Subcutaneous abdominal adipose tissue (tissue), 5 donors: ENCODE measurements around the gene PLEKHA4.
"Not testable (repeated sequence)": the region's sequence is repeated elsewhere in the genome, so short reads cannot be mapped to it uniquely, and the experiment has no call there.

Source experiments
- H3K27ac ChIP-seq: one replicate; pipeline ENCODE4 v1.7.0; 2013; ENCODE audit warnings: low read depth, mild to moderate bottlenecking, inconsistent platforms, low read length, moderate library complexity
- H3K27me3 ChIP-seq, 5 donors: one replicate each; pipeline ENCODE4 v1.7.0; 2013; ENCODE audit warnings: low read length in 5 of 5, inconsistent platforms in 1 of 5; ENCODE audit not compliant: control insufficient read depth in 5 of 5, insufficient read depth in 4 of 5
- H3K36me3 ChIP-seq, 5 donors: one replicate each; pipeline ENCODE4 v1.7.0; 2013; ENCODE audit warnings: low read length in 5 of 5; ENCODE audit not compliant: control insufficient read depth in 5 of 5, insufficient read depth in 5 of 5
- H3K4me1 ChIP-seq, 5 donors: one replicate each; pipeline ENCODE4 v1.7.0; 2013; ENCODE audit warnings: low read length in 5 of 5, mild to moderate bottlenecking in 3 of 5, moderate library complexity in 1 of 5; ENCODE audit not compliant: control insufficient read depth in 5 of 5, insufficient read depth in 5 of 5
- H3K4me3 ChIP-seq, 5 donors: one replicate each; pipeline ENCODE4 v1.7.0; 2013; ENCODE audit warnings: low read length in 5 of 5, low read depth in 1 of 5
- H3K9ac ChIP-seq, 5 donors: one replicate each; pipeline ENCODE4 v1.7.0; 2013; ENCODE audit warnings: low read length in 5 of 5, mild to moderate bottlenecking in 4 of 5, moderate library complexity in 3 of 5
- H3K9me3 ChIP-seq, 5 donors: one replicate each; pipeline ENCODE4 v1.7.0; 2013; ENCODE audit warnings: low read length in 5 of 5; ENCODE audit not compliant: control insufficient read depth in 5 of 5
- donor health status: healthy.
- donor health status: healthy.
- donor health status: healthy.
- donor health status: healthy.
- donor health status: healthy.

PLEKHA4 gene

GRCh38 chr19:48876043-48876981 is 7.9 kb upstream of the PLEKHA4 start:
- not testable (repeated sequence) for H3K27me3 ChIP-seq, H3K9me3 ChIP-seq
- peak overlapping the region; percentile 40 to 93 (median 90) for H3K4me3 ChIP-seq
- peak overlapping the region; percentile 100 for H3K27ac ChIP-seq
- H3K9ac ChIP-seq: peak overlapping the region; percentile 73 to 100 (median 95)
- peaks cover 8 to 49% (median 34%) of the 10 kb centered on the region in 5 donors for H3K4me1 ChIP-seq
- H3K36me3 ChIP-seq: peaks cover 0 to 55% (median 33%) of the 10 kb centered on the region in 5 donors

- peak overlapping the region; percentile 89 to 99 (median 91) for H3K4me3 ChIP-seq
- peak overlapping the region; percentile 100 for H3K27ac ChIP-seq
- peaks cover 0 to 5% (median 0%) of the 10 kb centered on the region in 5 donors for H3K27me3 ChIP-seq
- H3K4me1 ChIP-seq: peaks cover 8 to 49% (median 34%) of the 10 kb centered on the region in 5 donors
- H3K36me3 ChIP-seq: peaks cover 0 to 55% (median 33%) of the 10 kb centered on the region in 5 donors
- no peaks in the 10 kb centered on the region for H3K9me3 ChIP-seq
- H3K9ac ChIP-seq: peak overlapping the region; percentile 95 to 100 (median 97)
Measured at GRCh38 chr19:48874303-48875135, 6.1 kb upstream of the PLEKHA4 start.

- H3K36me3 ChIP-seq: peaks cover 0 to 54% (median 33%) of the 10 kb centered on the region in 5 donors
Measured at GRCh38 chr19:48873476-48874302, 5.3 kb upstream of the PLEKHA4 start.

GRCh38 chr19:48872884-48873475 is 4.6 kb upstream of the PLEKHA4 start:
- Histone ChIP-seq H3K27me3 (peaks cover 0 to 5% (median 0%) of the 10 kb centered on the region in 5 donors), H3K4me3 (peak overlapping the region; percentile 89 to 99 (median 91)), H3K27ac (peak overlapping the region; percentile 100), H3K9me3 (no peaks in the 10 kb centered on the region), H3K4me1 (peaks cover 6 to 54% (median 41%) of the 10 kb centered on the region in 5 donors), H3K9ac (peak overlapping the region; percentile 95 to 100 (median 97)), H3K36me3 (peaks cover 0 to 48% (median 33%) of the 10 kb centered on the region in 5 donors)

More at GRCh38 chr19:48873476-48874302, 5.3 kb upstream of the PLEKHA4 start:
- Histone ChIP-seq H3K9ac (peak overlapping the region; percentile 95 to 100 (median 97)), H3K9me3 (no peaks in the 10 kb centered on the region), H3K4me1 (peaks cover 8 to 51% (median 36%) of the 10 kb centered on the region in 5 donors), H3K27me3 (peaks cover 0 to 5% (median 0%) of the 10 kb centered on the region in 5 donors), H3K27ac (peak overlapping the region; percentile 100), H3K4me3 (peak overlapping the region; percentile 89 to 99 (median 91))

DNA sequence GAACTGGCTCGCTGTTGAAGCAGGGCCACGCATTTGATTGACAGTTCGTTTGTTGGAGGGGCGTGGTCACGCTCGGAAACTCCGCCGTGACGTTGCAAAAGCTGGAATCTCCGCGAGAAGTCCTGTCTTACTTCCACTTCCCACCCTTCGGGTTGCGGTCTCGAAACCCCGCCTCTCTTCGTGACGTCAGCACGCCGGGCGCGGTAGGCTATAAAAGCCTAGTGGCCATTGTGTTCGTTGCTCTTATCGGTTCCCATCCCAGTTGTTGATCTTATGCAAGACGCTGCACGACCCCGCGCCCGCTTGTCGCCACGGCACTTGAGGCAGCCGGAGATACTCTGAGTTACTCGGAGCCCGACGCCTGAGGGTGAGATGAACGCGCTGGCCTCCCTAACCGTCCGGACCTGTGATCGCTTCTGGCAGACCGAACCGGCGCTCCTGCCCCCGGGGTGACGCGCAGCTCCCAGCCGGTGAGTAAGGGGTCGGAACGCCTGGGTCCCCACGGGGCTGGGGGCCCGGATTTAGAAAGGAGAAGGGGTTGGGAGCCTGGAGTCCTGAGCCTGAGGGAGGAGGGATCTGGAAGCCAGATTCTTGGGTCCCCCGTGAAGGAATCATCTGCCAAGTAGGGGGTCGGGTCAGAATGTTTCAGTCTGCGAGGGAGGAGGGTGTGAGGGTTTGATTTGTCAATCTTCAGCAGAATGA is 3.9 kb upstream of the PLEKHA4 start, which contains the start of gene PPP1R15A:
Gene PPP1R15A (plus strand): TSS at position 240 of the 702 bp plus-strand sequence. CDS start 813 bp downstream, outside the sequence.
- H3K4me1 ChIP-seq: peaks cover 6 to 56% (median 43%) of the 10 kb centered on the region in 5 donors

DNA sequence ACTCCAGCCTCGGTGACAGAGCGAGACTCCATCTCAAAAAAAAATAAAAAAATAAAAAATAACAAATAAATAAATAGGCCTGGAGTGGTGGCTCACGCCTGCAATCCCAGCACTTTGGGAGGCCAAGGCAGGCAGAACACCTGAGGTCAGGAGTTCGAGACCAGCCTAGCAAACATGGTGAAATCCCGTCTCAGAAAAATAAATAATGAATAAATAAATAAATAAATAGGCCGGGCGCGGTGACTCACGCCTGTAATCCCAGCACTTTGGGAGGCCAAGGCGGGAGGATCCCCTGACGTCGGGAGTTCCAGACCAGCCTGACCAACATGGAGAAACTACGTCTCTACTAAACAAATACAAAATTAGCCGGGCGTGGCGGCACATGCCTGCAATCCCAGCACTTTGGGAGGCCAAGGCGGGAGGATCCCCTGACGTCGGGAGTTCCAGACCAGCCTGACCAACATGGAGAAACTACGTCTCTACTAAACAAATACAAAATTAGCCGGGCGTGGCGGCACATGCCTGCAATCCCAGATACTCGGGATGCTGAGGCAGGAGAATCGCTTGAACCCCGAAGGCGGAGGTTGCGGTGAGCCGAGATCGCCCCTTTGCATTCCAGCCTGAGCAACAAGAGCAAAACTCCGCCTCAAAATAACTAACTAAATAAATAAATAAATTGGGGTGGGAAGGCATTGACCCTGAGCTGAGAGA is 3.2 kb upstream of the PLEKHA4 start:
- Histone ChIP-seq H3K27me3 (peaks cover 0 to 13% (median 7%) of the 10 kb centered on the region in 5 donors), H3K36me3 (peaks cover 0 to 35% (median 30%) of the 10 kb centered on the region in 5 donors), H3K4me1 (peaks cover 7 to 60% (median 43%) of the 10 kb centered on the region in 5 donors), H3K9ac (peak overlapping the region in 1 of 5 donors; percentile 99), H3K27ac (peak overlapping the region; percentile 100), H3K4me3 (peak overlapping the region in 4 of 5 donors; percentile 89 to 99 (median 92))
- not testable (repeated sequence) for H3K9me3 ChIP-seq

More for the DNA sequence above, 3.9 kb upstream of the PLEKHA4 start, which contains the start of gene PPP1R15A:
- peak within 1 kb of the TSS; percentile 100 for H3K27ac ChIP-seq
- H3K27me3 ChIP-seq: peaks cover 0 to 7% (median 2%) of the 10 kb centered on the region in 5 donors
- peaks cover 0 to 41% (median 30%) of the 10 kb centered on the region in 5 donors for H3K36me3 ChIP-seq
- peak within 1 kb of the TSS; percentile 89 to 99 (median 91) for H3K4me3 ChIP-seq
- no peaks in the 10 kb centered on the region for H3K9me3 ChIP-seq
- H3K9ac ChIP-seq: peak within 1 kb of the TSS; percentile 95 to 100 (median 97)

- Histone ChIP-seq H3K27ac (no peak overlapping the region), H3K36me3 (peaks cover 0 to 19% (median 17%) of the 10 kb centered on the region in 5 donors), H3K4me1 (peaks cover 6 to 44% (median 32%) of the 10 kb centered on the region in 5 donors), H3K9me3 (no peaks in the 10 kb centered on the region), H3K9ac (no peak overlapping the region), H3K27me3 (peaks cover 0 to 17% (median 10%) of the 10 kb centered on the region in 5 donors), H3K4me3 (no peak overlapping the region)
Measured at GRCh38 chr19:48870048-48870447, 1.6 kb upstream of the PLEKHA4 start.

GRCh38 chr19:48867746-48868113 is 687 bp downstream of the PLEKHA4 start:
- H3K9ac ChIP-seq: peak overlapping the region in 4 of 5 donors; percentile 42 to 58 (median 56)
- peak overlapping the region; percentile 77 for H3K27ac ChIP-seq
- peak overlapping the region in 4 of 5 donors; percentile 41 to 66 (median 60) for H3K4me3 ChIP-seq
- peaks cover 6 to 23% (median 14%) of the 10 kb centered on the region in 5 donors for H3K4me1 ChIP-seq
- H3K36me3 ChIP-seq: peaks cover 0 to 3% (median 0%) of the 10 kb centered on the region in 5 donors
- peaks cover 0 to 17% (median 10%) of the 10 kb centered on the region in 5 donors for H3K27me3 ChIP-seq
- H3K9me3 ChIP-seq: no peaks in the 10 kb centered on the region
